ENCODE data around the gene NHEJ1.
A peak's percentile ranks its signal among the peaks of the same experiment; 100 is the strongest.
"Not testable (repeated sequence)": the region's sequence is repeated elsewhere in the genome, so short reads cannot be mapped to it uniquely, and the experiment has no call there.

Gene NHEJ1

GRCh38 chr2:219160186-219161017, at the start of gene NHEJ1:
Gene NHEJ1, minus strand, starts transcription at chr2:219160815. Its CDS starts 2,453 bp downstream, at chr2:219158362.
- DNase-seq (ENCODE audit: low read depth in 2 of 3, low spot score in 1 of 3), result peak; percentile 92 to 95 (median 93)

- no peak for DNase-seq (ENCODE audit: low read depth in 2 of 3, low spot score in 1 of 3)
These were observed 48.9 kb upstream of the NHEJ1 start for GRCh38 chr2:219209236-219210195.

- DNase-seq (ENCODE audit: low read depth in 2 of 3, low spot score in 1 of 3), result no peak
These were observed 47.5 kb upstream of the NHEJ1 start for GRCh38 chr2:219207884-219208740.

GRCh38 chr2:219207134-219207883, 46.7 kb upstream of the NHEJ1 start:
- no peak for DNase-seq (ENCODE audit: low read depth in 2 of 3, low spot score in 1 of 3)

- peak; percentile 84 to 93 (median 88) for DNase-seq (ENCODE audit: low read depth in 2 of 3, low spot score in 1 of 3)
These were observed 45.9 kb upstream of the NHEJ1 start, which contains the start of gene ZFAND2B for GRCh38 chr2:219206328-219207133. Gene ZFAND2B, plus strand, starts transcription at chr2:219206782. Its CDS starts 206 bp downstream, at chr2:219206988.

GRCh38 chr2:219205981-219206327, 45.3 kb upstream of the NHEJ1 start:
- DNase-seq (ENCODE audit: low read depth in 2 of 3, low spot score in 1 of 3), result no peak

- DNase-seq (ENCODE audit: low read depth in 2 of 3, low spot score in 1 of 3), result no peak
These were observed 44.5 kb upstream of the NHEJ1 start for GRCh38 chr2:219205165-219205538.

- DNase-seq (ENCODE audit: low read depth in 2 of 3, low spot score in 1 of 3), result no peak
These were observed 44.0 kb upstream of the NHEJ1 start for GRCh38 chr2:219204425-219205164.

- not testable (repeated sequence) for DNase-seq (ENCODE audit: low read depth in 2 of 3, low spot score in 1 of 3)
These were observed 40.7 kb upstream of the NHEJ1 start for GRCh38 chr2:219201331-219201730.

GRCh38 chr2:219200502-219201326, 40.1 kb upstream of the NHEJ1 start:
- peak in 1 of 3 donors; percentile 10 for DNase-seq (ENCODE audit: low read depth in 2 of 3, low spot score in 1 of 3)

GRCh38 chr2:219199470-219200211, 39.0 kb upstream of the NHEJ1 start:
- no peak for DNase-seq (ENCODE audit: low read depth in 2 of 3, low spot score in 1 of 3)

GRCh38 chr2:219198974-219199373, 38.4 kb upstream of the NHEJ1 start:
- no peak for DNase-seq (ENCODE audit: low read depth in 2 of 3, low spot score in 1 of 3)

- DNase-seq (ENCODE audit: low read depth in 2 of 3, low spot score in 1 of 3), result no peak
These were observed 36.8 kb upstream of the NHEJ1 start for GRCh38 chr2:219197388-219197787.

- DNase-seq (ENCODE audit: low read depth in 2 of 3, low spot score in 1 of 3), result peak in 2 of 3 donors; percentile 25 to 30
These were observed 26.3 kb upstream of the NHEJ1 start for GRCh38 chr2:219186754-219187456.

- DNase-seq (ENCODE audit: low read depth in 2 of 3, low spot score in 1 of 3), result no peak
These were observed 23.5 kb upstream of the NHEJ1 start for GRCh38 chr2:219184121-219184520.

- no peak for DNase-seq (ENCODE audit: low read depth in 2 of 3, low spot score in 1 of 3)
These were observed 22.6 kb upstream of the NHEJ1 start for GRCh38 chr2:219183151-219183772.

All from stimulated activated CD4-positive, alpha-beta T cell treated with anti-CD3 and anti-CD28 coated beads, Interleukin-12 subunit alpha, Interleukin-12 subunit beta, amount 100 ng/mL, for 48 hours (primary cell).